Panc1 (cell line): ENCODE measurements around the gene NELFE.

Source experiments
- CTCF ChIP-seq: fragments of 450-650 bp; IDR thresholded peaks from 2 replicates; pipeline ENCODE4 v1.5.1; 2017; ENCODE audit warnings: mild to moderate bottlenecking
- POLR2AphosphoS5 ChIP-seq: IDR thresholded peaks from 2 replicates; pipeline ENCODE4 v1.6.1; 2012; ENCODE audit warnings: mild to moderate bottlenecking, low read depth, low read length, moderate library complexity
- REST ChIP-seq, 2 experiments: IDR thresholded peaks; 2 replicates each; pipeline ENCODE4 v1.6.1; 2011 to 2012; ENCODE audit warnings: low read depth in 2 of 2, control low read depth in 1 of 2, low read length in 1 of 2, mild to moderate bottlenecking in 1 of 2, moderate library complexity in 1 of 2; ENCODE audit not compliant: insufficient read depth in 1 of 2
- SIN3A ChIP-seq: IDR thresholded peaks from 2 replicates; pipeline ENCODE4 v1.6.1; 2012; ENCODE audit warnings: low read depth, mild to moderate bottlenecking, low read length, moderate library complexity, borderline replicate concordance; ENCODE audit not compliant: insufficient read depth
- TCF7L2 ChIP-seq: IDR thresholded peaks from 2 replicates; pipeline ENCODE4 v1.6.1; 2011; ENCODE audit warnings: mild to moderate bottlenecking, low read depth, low read length, inconsistent platforms

- TF ChIP-seq CTCF = no peak
- TF ChIP-seq REST (IDR thresholded peaks at IDR 0.05; ENCODE audit: insufficient read depth in 1 of 2, low read depth in 2 of 2, low read length in 1 of 2) = no peak
- TF ChIP-seq TCF7L2 = no peak
- no peak for TF ChIP-seq POLR2AphosphoS5
- no peak for TF ChIP-seq SIN3A
Measured at GRCh38 chr6:31940256-31940664, 18.5 kb downstream of the NELFE start.
